Vagina (tissue), 2 donors: ENCODE measurements around the gene HAUS8.

Experiments used
- CTCF ChIP-seq, 3 experiments: fragments of 450-650 bp in 2 of 3; fragments of 200-600 bp in 1 of 3; sonication (generic) in 1 of 3; IDR thresholded peaks; one replicate each; pipeline ENCODE4 v1.5.1; 2017 to 2019; ENCODE audit warnings: antibody characterized with exemption in 3 of 3, mild to moderate bottlenecking in 2 of 3, moderate library complexity in 2 of 3
- POLR2A ChIP-seq, 2 donors: fragments of 450-650 bp; IDR thresholded peaks; one replicate each; pipeline ENCODE4 v1.6.1; 2017; ENCODE audit warnings: antibody characterized with exemption in 2 of 2, mild to moderate bottlenecking in 2 of 2, moderate library complexity in 2 of 2

- TF ChIP-seq POLR2A (IDR thresholded peaks at IDR 0.05), result no peak
- TF ChIP-seq CTCF (IDR thresholded peaks at IDR 0.05), result no peak
These were observed 48.8 kb upstream of the HAUS8 start for GRCh38 chr19:17124025-17124424.
